GM12892 (cell line): ENCODE results near the gene SLC25A25.

ENCODE experiments used
- POLR2A ChIP-seq: IDR thresholded peaks from 2 replicates; pipeline ENCODE4 v1.6.1; 2011; ENCODE audit warnings: low read depth, low read length, control low read depth
- POLR2AphosphoS5 ChIP-seq: IDR thresholded peaks from 2 replicates; pipeline ENCODE4 v1.6.1; 2011; ENCODE audit warnings: low read depth, low read length, control low read depth

DNA sequence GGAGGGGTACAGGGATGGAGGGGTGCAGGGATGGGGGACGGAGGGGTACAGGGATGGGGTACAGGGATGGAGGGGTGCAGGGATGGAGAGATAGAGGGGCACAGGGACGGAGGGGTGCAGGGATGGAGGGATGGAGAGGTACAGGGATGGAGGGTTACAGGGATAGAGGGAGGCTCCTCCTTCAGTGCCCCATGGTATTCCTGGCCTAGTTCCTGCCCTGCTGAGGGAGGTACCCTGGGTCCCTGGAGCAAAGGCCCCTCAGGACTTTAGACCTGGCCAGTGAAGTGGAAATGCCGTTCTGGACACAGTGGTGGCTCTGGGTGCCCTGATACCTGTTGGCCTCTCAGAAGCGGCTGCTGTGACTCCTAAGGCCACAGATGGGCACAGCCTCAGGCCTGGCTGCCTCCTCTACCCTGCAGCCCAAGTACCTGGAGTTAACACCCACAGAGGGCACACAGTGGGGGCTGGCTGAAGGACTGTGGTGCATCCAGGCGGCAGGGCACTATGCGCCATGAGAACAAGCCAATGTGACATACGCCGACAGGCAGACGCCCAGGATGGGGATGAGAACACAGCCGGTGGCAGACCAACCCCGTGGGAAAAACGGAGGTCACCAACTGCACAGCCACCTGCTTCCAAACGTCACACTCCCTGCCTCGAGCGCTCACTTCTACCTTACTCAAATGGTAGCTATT is 51.1 kb downstream of the SLC25A25 start:
- TF ChIP-seq POLR2A (no peak), POLR2AphosphoS5 (peak; percentile 63; the same call in 1 of the 2 replicates)
